HG02759 (cell line): ENCODE measurements around the gene RAB6B.

ENCODE experiments used
- ATAC-seq: cut with Tn5 transposase; IDR thresholded peaks from one replicate; pipeline ENCODE4 v1.9.1; 2021; ENCODE audit warnings: mild to moderate bottlenecking, moderate library complexity; ENCODE audit not compliant: unreplicated experiment

RAB6B gene

DNA sequence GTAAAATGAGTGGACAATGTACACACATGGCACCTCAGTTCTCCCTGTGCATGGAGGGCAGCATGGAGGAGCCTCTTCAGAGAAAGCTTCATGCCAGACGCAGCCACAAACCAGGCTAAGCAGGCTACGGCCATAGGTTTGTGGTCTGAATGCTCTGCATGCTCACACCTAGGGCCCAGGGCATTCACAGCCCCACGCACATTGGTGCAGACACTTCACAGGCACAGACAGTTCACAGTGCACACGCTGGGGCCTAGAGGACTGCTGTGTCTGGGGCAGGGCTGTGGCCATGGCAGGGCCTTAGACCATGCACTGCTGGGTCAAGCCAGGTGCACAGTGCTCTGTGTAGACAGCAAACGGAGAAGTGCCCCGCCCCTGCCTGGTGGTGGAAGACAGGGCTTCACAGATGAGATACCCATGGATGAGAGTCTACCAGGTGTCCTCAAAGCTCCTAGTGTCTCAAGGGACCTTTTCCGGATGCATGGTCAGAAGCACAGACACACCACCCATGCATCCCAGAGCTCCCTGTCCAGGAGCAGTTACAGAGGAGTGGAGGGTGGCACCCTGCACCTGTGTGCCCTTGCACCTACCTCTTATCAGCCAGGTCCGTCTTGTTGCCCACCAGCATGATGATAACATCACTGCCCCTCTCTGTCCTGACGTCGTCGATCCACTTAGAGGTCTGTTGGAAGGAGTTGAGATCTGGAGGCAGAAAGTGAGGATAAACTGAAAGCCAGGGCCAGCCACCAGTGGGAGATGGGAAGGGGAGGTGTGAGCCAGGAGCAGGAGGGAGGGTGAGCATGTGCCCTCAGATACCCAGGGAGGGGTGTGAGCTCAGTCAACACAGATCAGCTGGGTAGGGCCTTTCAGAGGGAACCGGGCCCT lies 56.5 kb downstream of the RAB6B start:
- no peak for ATAC-seq

DNA sequence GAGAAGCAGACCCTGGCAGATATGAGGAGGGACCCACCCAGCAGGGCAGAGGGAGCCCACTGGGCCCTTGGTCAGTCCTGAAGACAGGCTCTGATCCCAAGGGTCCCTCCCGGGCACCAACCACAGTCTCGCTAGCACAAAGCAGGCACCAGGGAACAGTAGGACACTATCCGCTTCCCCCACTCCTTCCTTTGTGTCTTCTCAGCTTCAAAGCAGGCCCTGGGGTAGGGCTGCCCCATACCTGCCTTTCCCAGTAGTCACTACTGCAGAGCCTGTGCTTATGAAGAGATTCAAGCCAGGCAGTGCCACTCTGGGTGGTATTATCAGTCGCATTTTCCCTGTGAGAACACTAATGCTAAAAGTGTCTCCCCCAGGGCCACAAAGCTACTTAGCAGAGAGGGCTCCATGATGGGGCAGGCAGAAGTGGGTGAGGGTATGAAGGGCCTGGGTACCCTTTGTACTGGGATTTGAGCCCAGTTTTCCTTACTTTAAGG lies 57.3 kb downstream of the RAB6B start:
- no peak for ATAC-seq

DNA sequence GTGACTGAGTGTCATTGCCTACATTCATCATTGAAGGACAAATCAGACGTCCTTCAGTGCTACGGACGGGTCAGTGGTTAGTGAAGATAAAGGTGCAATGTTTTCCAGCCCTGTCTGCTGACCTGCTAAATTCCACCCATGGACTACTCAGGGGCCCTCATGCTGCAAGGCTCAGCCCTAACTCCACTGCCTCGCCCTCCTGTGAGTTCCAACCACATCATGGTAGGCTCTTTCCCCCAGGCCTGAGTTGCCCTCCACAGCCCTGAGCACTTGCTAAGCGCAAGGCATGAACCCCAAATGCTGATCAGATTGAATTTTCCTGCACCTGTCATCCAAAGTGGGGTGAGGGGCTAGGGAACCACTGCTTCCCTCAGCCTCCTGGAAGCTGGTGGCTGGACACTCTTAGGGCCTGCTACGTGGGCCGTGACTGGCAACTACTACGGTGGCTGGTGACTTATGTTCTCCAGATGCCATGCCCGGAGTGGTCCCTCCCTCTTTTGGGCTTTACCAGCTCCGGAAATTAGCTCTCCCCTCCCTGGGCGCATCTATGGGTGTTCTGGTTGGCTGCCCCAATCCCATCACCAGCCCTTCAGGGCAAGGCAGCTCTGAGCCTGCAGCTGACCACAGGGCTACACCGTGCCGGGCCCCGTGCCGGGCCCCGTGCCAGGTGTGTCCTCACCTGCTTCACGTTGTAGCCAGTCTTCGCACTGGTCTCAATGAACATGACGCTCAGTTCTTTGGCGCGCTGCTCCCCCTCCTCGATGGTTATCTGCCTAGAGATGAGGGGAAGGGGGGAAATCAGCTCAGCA lies 58.0 kb downstream of the RAB6B start:
- no peak for ATAC-seq

DNA sequence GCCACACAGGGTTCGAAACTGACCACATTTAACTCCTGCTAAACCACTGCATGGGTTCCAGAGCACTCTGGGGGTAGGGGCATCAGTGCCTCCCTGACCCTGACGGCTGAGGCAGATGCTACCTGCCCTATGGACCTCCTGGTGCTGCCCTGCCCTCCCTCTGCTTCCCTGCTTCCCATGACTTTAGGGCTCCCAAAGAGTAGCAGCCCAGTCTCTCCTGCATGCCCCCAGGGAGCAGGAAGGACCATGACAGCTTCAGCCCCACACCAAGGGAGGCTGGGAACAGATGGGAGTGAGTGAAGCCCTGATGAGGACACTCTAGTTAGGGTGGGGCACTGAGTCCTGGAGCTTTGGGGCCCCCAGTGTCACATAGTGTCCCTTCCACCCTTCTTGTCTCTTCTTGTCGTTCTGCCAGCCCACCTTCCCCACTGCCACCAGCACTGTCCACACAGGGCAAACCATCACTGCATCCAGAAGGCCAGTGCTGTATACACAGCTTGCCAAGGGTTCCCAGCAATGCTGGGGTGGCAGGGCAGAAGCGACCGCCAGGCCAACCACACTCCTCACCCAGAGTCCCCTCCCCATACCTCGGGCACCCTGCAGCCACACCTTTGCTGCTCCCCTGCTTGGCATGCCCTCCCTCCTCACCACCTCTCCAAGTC lies 59.1 kb downstream of the RAB6B start:
- no peak for ATAC-seq

DNA sequence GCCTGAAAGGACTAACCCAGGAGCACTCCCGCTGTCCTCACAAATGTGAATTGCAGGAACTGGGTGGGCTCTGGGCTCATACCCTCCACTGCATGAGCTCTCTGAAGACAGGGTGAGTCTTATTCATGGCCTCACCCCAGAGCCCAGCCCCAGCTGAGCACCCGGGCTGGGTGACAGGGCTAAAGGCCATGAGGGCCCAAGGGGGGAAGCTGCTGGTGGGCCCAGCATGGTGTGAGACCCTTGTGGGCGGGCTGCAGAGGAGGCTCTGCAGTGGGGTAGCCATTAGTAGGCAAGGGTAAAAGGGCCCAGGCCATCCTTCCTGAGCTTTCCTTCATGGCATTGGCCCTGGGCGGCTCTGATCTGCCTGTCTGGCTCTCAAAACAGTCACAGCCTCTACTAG lies 59.7 kb downstream of the RAB6B start:
- no peak for ATAC-seq

DNA sequence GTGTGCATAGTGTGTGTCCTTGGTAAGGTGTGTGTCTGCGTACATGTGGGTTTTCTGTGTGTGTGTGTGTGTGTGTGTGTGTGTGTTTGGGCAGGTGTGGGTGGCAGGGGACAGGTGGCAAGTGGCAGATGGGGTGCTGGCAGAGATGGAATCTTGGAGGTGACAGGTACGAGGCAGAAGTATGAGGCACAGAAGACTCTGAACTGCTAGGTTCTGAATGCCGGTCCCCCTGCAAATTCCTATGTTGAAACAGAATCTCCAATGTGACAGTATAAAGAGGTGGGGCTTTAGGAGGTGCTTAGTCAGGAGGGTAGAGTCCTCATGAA lies 60.3 kb downstream of the RAB6B start:
- ATAC-seq = no peak

DNA sequence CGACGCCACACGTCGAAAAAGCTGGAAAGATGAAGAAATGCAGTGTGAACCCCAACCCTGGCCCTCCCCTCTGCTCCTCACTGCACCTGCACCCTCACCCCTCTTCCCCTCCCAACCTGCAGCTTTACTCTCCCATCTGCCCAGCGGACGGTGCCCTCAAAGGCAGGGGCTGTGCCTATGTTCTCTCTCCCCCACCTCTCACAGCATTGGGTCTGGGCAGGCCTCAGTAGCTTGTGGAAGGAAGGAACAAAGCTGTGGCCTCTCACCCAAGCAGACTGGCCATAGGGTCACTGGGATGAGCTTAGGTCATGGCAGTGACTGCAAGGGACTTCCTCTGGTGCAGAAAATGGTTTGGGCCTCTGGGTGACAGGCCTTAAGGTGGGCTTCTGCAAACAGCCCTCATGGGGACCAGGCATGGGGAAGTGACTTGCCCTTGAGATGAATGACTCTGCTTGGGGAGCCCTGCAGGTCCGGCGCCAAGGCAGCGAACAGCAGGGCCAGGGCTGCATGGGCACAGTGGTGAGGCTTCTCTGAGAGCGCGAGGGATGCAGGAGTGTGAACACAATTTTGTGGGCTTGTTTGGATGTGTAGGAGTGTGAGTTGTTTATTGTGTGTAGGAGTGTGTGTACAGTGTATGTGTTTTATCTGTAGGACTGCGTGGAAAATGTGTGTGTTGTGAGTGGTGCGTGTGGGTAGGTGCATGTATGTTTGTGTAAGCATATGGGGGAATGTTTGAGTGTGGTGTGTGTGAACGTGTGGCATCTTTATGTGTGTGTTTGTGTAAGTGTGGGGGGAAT lies 60.9 kb downstream of the RAB6B start:
- no peak for ATAC-seq

DNA sequence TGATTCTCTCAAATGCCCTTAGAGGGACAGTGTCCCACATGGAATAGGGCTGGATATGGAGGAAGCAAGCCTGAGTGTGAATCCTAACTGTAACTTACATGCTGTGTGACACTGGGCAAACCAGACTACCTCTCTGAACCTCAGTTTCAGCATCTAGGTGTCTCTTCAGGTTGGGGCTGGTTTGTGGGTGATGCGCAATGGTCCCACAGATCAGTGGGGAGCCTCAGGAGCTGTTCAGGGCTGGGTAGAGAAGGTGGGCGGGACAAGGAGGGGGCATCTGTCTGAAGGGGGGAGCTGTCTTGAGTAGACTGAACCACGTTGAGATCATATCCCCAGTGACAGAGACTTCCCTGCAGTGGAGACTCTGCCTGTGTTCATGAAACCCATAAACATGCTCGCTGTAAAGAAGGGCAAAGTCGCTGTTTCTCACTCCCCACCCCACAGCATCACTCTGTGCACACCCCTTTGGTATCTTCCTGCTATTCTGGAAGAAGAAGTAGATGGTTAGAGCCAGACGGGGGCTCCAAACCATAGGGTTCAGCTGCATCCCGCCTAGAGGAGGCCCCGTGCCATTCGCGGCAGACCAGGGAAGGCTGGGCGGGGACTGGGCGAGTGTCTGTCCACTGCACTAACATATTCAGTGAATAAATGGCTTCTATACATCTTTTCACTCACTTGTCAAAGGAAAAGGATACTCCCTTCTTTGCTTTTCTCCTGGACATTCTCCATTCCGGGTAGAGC lies 61.6 kb downstream of the RAB6B start:
- no peak for ATAC-seq

DNA sequence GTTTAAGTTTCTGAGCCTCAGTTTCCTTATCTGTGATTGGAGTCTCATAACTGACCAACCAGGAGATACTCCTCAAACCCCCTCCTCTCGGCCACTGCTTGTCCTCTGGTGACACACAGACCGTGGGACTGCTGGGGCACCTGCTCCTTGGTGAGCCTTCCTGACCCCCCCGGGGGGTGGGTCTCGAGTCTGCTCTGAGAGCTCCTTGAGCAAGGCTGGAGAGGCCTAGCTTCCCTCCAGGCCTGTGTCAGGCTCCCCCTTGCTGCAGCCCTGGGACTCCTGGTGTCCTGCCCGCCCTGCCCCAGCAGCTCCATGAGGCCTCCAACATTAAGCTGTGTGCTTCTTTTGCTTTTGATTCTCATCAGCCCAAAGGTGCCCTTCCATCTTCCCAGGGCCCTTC lies 62.4 kb downstream of the RAB6B start:
- no peak for ATAC-seq

DNA sequence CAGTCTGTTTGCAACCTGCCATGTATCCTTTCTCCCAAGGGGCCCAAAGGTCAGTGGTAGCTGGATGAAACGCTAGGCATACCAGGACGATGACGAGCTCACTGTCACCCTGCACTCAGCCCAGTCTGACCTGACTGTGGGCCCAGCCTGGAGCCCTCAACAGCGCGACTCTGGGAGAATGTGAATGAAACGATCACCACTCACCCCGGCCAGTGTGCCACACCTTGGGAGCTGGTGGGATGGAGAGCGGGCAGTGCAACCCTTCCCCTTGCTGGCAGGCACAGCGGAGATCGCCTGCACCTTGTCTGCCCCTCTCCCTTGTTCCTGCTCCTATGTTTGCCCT lies 62.9 kb downstream of the RAB6B start:
- no peak for ATAC-seq

DNA sequence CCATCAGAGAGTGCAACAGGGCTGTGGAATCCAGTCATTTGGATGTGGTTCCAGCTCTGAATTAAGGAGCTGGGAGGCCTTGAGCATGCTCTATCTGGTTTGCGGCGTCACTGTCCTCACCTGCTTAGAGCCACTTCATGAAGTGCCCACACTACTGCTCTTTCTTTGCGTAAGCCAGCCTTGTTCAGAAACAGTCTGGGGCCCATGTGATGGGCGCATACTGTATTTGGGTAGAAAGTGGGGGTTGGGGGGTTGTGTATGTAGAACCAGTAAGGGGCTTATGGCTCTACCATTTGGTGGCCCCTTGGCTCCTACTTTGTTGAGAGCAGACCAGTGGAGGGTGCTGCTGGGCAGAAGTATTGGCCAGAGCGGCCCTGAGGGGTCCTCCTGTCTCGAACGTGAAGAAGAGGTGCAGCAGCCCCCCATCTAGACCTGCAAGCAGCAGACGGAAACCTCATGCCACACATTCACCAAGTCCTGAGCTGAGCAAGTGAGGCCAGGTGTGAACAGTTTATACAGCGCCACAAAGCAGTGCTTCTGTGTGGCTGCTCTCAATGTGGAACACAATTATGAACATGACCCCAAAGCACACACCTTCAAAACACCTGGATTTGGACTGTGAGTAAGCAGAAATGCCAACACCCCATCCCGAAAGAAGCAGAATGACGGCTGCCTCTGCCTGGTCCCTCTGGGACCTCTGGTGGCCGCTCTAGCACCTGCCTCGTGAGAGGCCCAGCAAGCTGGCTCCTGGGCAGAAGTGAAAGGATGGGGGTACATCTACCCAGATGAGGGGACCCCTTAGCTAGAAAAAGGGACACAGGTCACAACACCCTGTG lies 63.5 kb downstream of the RAB6B start:
- ATAC-seq = no peak

DNA sequence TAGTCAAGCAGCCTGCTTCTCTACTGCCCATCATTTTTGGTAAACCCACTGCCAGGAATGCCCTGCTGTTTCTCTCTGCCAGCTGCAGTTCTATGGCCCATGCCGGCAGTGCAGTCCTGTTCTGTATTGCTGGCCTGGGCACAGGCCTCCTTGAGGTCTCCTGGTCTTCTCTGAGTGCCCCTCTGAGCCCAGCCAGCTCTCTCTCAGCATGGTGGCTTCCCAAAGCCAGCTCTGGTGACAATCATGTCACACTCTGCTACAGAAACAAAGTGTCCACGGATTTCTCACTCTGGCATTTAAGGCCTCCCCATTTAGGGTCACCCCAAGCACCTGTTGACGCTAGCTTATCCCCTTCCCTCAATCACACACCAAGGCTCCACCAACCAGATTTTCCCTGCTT lies 65.6 kb downstream of the RAB6B start:
- no peak for ATAC-seq

DNA sequence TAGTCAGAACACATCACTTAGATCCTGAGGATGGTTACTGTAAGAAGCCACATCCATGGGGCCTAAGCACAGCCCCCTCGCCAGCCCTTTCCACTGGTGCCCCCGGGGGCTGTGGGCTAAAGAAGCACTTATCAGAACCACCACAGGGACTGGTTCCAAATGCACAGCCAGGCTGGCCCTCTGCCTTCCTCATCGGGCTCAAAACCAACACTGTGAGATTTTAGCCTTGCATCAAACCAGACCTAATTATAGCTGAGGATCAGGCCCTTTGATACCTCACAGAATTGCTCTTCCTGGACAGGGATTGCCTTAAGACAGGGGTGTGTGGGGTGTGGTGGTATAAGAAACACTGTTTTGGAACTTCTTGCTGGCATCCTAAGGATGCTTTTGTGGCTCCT lies 66.4 kb downstream of the RAB6B start:
- no peak for ATAC-seq

DNA sequence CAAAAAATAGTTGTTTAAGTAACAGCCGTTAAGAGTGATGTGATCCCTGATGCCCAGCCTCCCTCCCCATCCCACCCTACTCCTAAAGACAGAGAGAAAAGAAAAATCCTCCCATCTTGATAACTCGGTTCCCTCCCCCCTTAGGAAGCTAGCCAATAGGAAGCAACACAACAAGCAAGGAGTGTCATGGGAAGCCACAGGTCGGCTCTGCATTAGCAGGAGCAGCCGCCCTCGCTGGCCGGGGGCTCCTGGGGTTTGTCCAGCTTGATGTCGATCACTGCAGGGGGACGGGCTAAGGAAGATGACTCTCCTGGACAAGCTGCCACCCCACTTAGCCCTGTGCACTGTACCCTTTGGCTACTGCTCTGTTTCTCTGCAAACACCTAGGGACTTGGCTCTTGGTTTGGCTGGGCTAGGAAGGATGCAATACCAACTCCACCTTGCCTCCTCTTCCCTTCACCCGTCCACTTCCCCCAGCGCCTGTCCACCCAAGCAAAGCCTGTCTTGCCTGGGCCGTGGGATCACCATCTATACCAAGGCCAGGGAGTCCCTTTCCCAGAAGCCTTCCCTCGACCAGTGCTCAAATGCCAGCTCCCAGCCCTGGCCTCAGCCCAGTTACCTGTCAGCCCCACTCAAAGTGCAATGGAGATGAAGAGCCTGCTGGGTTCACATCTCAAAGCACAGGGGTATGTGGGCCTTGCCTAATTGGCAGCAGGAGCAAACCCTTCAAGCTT lies 66.9 kb downstream of the RAB6B start:
- ATAC-seq = no peak

DNA sequence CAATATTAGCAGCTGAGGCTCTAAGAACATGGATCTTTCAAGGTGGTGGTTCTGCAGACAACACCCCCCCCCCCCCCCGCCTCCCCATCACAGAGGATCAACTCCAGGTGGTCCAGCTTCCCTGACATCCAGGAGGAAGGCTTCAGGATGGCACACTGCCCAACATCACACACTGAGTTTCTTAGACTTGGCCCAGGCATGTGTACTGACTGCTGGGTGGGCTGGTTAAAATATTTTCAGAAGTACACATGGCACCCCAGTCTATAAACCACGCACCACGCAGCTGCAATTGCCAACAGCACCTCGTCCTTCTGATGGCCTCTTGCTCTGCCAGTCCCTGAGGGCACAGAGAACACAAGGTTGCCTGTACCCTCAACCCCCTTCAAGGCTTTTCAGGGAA lies 68.0 kb downstream of the RAB6B start:
- no peak for ATAC-seq

DNA sequence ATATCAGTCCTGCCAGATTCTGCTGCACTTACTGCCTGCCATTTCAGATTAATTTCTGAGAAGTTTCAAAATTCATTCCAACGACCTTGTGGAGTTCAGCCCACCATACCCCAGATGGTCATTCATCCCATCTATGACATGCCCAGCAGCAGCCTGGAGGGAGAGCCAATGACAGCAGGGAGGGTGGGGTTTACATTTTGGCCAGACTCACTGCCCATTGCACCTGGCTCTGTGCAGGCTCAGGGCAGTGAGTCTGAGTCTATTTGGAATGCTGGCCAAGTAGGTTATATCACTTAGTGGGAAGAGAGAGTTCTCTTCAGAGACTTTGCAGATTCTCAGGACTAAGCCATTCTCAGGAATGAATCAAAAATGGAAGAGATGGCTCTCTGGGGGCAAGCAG lies 68.5 kb downstream of the RAB6B start:
- no peak for ATAC-seq

DNA sequence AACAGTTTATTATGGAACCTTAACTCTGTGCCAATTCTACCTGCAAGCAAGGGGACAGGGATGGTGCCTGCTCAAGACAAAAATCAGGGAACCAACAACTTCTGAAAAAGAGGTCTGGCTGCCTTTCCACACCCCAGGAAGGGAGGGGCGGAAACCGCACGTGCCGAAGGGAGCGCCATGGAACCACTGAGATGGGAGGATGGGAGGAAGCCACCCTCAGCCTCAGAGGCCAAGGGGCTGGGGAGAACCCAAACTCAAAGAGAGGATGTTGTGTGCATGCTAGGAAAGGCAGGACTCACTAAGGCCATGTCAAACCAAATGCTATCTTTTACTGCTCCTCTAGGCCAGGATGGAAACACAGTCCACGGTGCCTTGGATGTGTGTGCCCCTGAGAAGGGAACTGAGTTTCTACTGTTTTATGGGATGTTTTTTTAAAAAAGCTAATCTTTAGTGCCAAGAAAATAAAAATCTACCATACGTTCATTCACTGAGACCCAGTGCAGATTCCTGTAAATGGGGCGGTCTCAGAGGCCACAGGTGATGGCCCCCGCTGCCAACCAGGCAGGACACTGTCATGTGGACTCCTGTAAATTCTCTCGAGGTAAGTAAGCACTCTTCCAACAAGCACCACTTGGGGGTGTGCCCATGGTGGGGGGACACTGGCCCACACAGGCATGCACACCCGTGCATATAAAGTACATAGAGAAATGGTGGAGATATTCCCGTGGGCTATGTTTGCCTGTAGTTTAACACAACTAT lies 69.5 kb downstream of the RAB6B start:
- no peak for ATAC-seq

DNA sequence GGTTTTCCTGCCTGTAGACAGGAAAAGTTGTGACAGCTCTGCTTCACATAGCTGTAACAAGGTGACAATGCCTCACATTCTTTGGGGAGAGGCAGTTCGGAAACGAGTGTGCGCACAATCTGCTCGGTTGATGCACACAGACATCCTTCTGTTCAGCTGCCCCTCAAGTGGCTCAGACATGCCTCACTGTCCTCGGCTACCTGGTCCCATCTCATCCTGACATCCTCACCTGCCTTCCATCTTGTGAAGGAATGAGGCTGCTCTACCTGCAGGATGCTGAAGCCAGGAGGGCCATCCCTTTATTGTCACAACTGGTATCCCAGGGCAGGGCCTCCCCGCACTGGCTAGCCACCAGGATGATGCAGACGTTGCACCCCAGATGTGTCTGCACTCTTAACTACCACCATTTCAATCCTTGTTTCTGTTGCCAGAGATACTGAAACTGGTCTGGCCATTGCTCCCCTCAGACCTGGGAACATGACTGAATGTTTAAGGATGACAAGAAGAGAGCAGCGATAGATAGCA lies 70.7 kb downstream of the RAB6B start:
- no peak for ATAC-seq
